H1 (cell line): ENCODE measurements around the gene RPUSD2. TPM values are rescaled to one million over a fixed set of nuclear protein-coding genes. Genes with fewer than 3 reads are reported as not detected.

Experiments used
- CTCF ChIA-PET: fragments of 300-600 bp; sonication (Branson Sonifier 250); formaldehyde crosslinking; loops from one replicate; lab custom pipeline; 2021; ENCODE audit not compliant: partially characterized antibody; lab: Charles Lee
- POLR2A ChIA-PET: fragments of 300-600 bp; sonication (Branson Sonifier 250); formaldehyde crosslinking; loops from one replicate; lab custom pipeline; 2021; ENCODE audit warnings: inconsistent platforms; ENCODE audit not compliant: partially characterized antibody; lab: Charles Lee
- DNase-seq, 2 experiments: peaks; one replicate each; pipeline versions ENCODE4 v3.0.0 to v3.0.0-alpha.2; 2010 to 2022; ENCODE audit warnings: low spot score in 2 of 2, low read depth in 1 of 2, mixed read lengths in 1 of 2
- FAIRE-seq: peaks from 2 replicates; lab custom pipeline; 2011; peaks lifted over from hg19 to GRCh38; lab: Jason Lieb, UNC
- H2AFZ ChIP-seq: 2 replicates; pipeline ENCODE4 v1.8.1; 2012; ENCODE audit warnings: low read length, inconsistent platforms
- H2AK5ac ChIP-seq: 2 replicates; pipeline ENCODE4 v1.6.1; 2013; ENCODE audit warnings: low read depth, low read length
- H2BK120ac ChIP-seq: replicated peaks from 2 replicates; pipeline ENCODE3; 2013; ENCODE audit warnings: low read depth, low read length, inconsistent platforms
- H2BK12ac ChIP-seq: 2 replicates; pipeline ENCODE4 v1.6.1; 2013; ENCODE audit warnings: low read depth, low read length
- H2BK15ac ChIP-seq: 2 replicates; pipeline ENCODE4 v1.6.1; 2013; ENCODE audit warnings: low read length
- H2BK20ac ChIP-seq: 2 replicates; pipeline ENCODE4 v1.6.1; 2013; ENCODE audit warnings: low read length
- H2BK5ac ChIP-seq: 2 replicates; pipeline ENCODE4 v1.6.1; 2013; ENCODE audit warnings: low read depth, low read length
- H3K14ac ChIP-seq: 2 replicates; pipeline ENCODE4 v1.6.1; 2013; ENCODE audit warnings: inconsistent platforms; ENCODE audit not compliant: insufficient read length
- H3K18ac ChIP-seq: 2 replicates; pipeline ENCODE4 v1.6.1; 2013; ENCODE audit warnings: low read length; ENCODE audit errors: extremely low read depth
- H3K23ac ChIP-seq: 2 replicates; pipeline ENCODE4 v1.6.1; 2013; ENCODE audit warnings: inconsistent platforms; ENCODE audit not compliant: insufficient read length
- H3K23me2 ChIP-seq: 2 replicates; pipeline ENCODE4 v1.6.1; 2013; ENCODE audit warnings: low read depth, low read length
- H3K27ac ChIP-seq: 2 replicates; pipeline ENCODE4 v1.6.1; 2011; ENCODE audit warnings: low read depth, low read length, inconsistent platforms
- H3K27me3 ChIP-seq, 4 experiments: replicated peaks in 1 of 4; 1 replicate in 1 of 4; 2 replicates in 3 of 4; pipeline versions ENCODE4 v1.6.1 to v1.8.1; 2011 to 2013; ENCODE audit warnings: low read length in 3 of 4, mild to moderate bottlenecking in 3 of 4, inconsistent platforms in 2 of 4, mixed read lengths in 2 of 4, moderate library complexity in 1 of 4; ENCODE audit not compliant: control insufficient read depth in 3 of 4, insufficient read depth in 3 of 4; ENCODE audit errors: extremely low read depth in 1 of 4
- H3K36me3 ChIP-seq, 4 experiments: 2 replicates each; pipeline versions ENCODE4 v1.6.1 to v1.8.1; 2011 to 2013; ENCODE audit warnings: mild to moderate bottlenecking in 4 of 4, low read length in 3 of 4, moderate library complexity in 2 of 4, control low read depth in 1 of 4, inconsistent platforms in 1 of 4; ENCODE audit not compliant: insufficient read depth in 4 of 4, control insufficient read depth in 2 of 4
- H3K4ac ChIP-seq: replicated peaks from 2 replicates; pipeline ENCODE3; 2013; ENCODE audit warnings: low read length, low read depth, mixed read lengths, inconsistent platforms; ENCODE audit not compliant: insufficient read length
- H3K4me1 ChIP-seq, 4 experiments: replicated peaks in 1 of 4; 1 replicate in 1 of 4; 2 replicates in 3 of 4; pipeline versions ENCODE4 v1.6.1 to v1.8.1; 2011 to 2013; ENCODE audit warnings: low read length in 3 of 4, inconsistent platforms in 2 of 4, mixed read lengths in 1 of 4; ENCODE audit not compliant: insufficient read depth in 4 of 4, control insufficient read depth in 3 of 4
- H3K4me2 ChIP-seq, 2 experiments: 2 replicates each; pipeline versions ENCODE4 v1.6.1 to v1.8.1; 2011 to 2013; ENCODE audit warnings: low read depth in 2 of 2, low read length in 2 of 2, control low read depth in 1 of 2, inconsistent platforms in 1 of 2, mild to moderate bottlenecking in 1 of 2; ENCODE audit not compliant: insufficient read depth in 1 of 2
- H3K4me3 ChIP-seq, 4 experiments: fragments of 200-600, 300-600 bp in 1 of 4; sonication (generic), shearing (Covaris generic), sonication (Bioruptor Twin) in 1 of 4; 2 replicates each; pipeline versions ENCODE4 v1.5.1 to v1.8.1; 2011 to 2016; ENCODE audit warnings: low read length in 4 of 4, low read depth in 3 of 4, control low read depth in 2 of 4, inconsistent platforms in 2 of 4, mild to moderate bottlenecking in 2 of 4, mixed read lengths in 1 of 4, moderate library complexity in 1 of 4; ENCODE audit not compliant: insufficient read depth in 2 of 4; ENCODE audit errors: extremely low read depth in 1 of 4
- H3K56ac ChIP-seq: replicated peaks from 2 replicates; pipeline ENCODE3; 2013; ENCODE audit warnings: low read depth, mild to moderate bottlenecking, mixed read lengths, low read length, inconsistent platforms; ENCODE audit not compliant: insufficient read length
- H3K79me1 ChIP-seq: 2 replicates; pipeline ENCODE4 v1.6.1; 2013; ENCODE audit warnings: low read depth, low read length, control low read depth
- H3K79me2 ChIP-seq, 2 experiments: 2 replicates each; pipeline versions ENCODE4 v1.6.1 to v1.8.1; 2012 to 2013; ENCODE audit warnings: low read length in 2 of 2, mild to moderate bottlenecking in 2 of 2, inconsistent platforms in 1 of 2; ENCODE audit not compliant: insufficient read depth in 2 of 2, control insufficient read depth in 1 of 2
- H3K9ac ChIP-seq, 4 experiments: replicated peaks in 1 of 4; 1 replicate in 1 of 4; 2 replicates in 3 of 4; pipeline versions ENCODE4 v1.6.1 to v1.8.1; 2011 to 2013; ENCODE audit warnings: low read depth in 3 of 4, low read length in 3 of 4, control low read depth in 2 of 4, mild to moderate bottlenecking in 2 of 4, moderate library complexity in 2 of 4, inconsistent platforms in 1 of 4; ENCODE audit errors: extremely low read depth in 1 of 4
- H3K9me3 ChIP-seq, 2 experiments: 2 replicates each; pipeline versions ENCODE4 v1.6.1 to v1.8.1; 2012 to 2013; ENCODE audit warnings: mild to moderate bottlenecking in 2 of 2, moderate library complexity in 2 of 2, control low read depth in 1 of 2, inconsistent platforms in 1 of 2, low read depth in 1 of 2, low read length in 1 of 2, mixed read lengths in 1 of 2; ENCODE audit not compliant: insufficient read depth in 2 of 2
- H4K20me1 ChIP-seq, 2 experiments: replicated peaks in 1 of 2; 2 replicates each; pipeline versions ENCODE3 to v1.8.1; 2011 to 2013; ENCODE audit warnings: inconsistent platforms in 2 of 2, low read length in 2 of 2, mild to moderate bottlenecking in 1 of 2; ENCODE audit not compliant: insufficient read depth in 2 of 2, control insufficient read depth in 1 of 2
- H4K5ac ChIP-seq: 2 replicates; pipeline ENCODE4 v1.6.1; 2013; ENCODE audit warnings: low read length, low read depth, mixed read lengths, inconsistent platforms; ENCODE audit not compliant: insufficient read length
- H4K8ac ChIP-seq: 2 replicates; pipeline ENCODE4 v1.8.0; 2013; ENCODE audit warnings: mild to moderate bottlenecking, moderate library complexity, low read length, inconsistent platforms; ENCODE audit not compliant: insufficient read depth; ENCODE audit errors: extremely low read depth
- H4K91ac ChIP-seq: replicated peaks from 2 replicates; pipeline ENCODE3; 2013; ENCODE audit warnings: low read length, mixed read lengths, inconsistent platforms; ENCODE audit not compliant: insufficient read length
- BCL11A ChIP-seq, 2 experiments: IDR thresholded peaks; one replicate each; pipeline ENCODE4 v1.6.1; 2011; ENCODE audit warnings: low read depth in 2 of 2, low read length in 2 of 2, mild to moderate bottlenecking in 2 of 2
- CBX8 ChIP-seq: fragments of 300-800, 300-1000 bp; sonication (generic); IDR thresholded peaks from 2 replicates; pipeline ENCODE4 v1.7.1; 2016; ENCODE audit warnings: low read depth, low read length, borderline replicate concordance
- JUN ChIP-seq: IDR thresholded peaks from 2 replicates; pipeline ENCODE4 v1.6.1; 2011; ENCODE audit warnings: low read depth, mild to moderate bottlenecking, improper control_type of control experiment, low read length
- TAF7 ChIP-seq: optimal IDR thresholded peaks from 2 replicates; pipeline ENCODE3; 2011; ENCODE audit warnings: low read depth, mild to moderate bottlenecking, inconsistent platforms, low read length, moderate library complexity, borderline replicate concordance
- TBP ChIP-seq: IDR thresholded peaks from 2 replicates; pipeline ENCODE4 v1.6.1; 2011; ENCODE audit warnings: low read depth, low read length, improper control_type of control experiment
- WGBS, 2 experiments: shearing (Covaris generic) in 1 of 2; methylation state at CpG; one replicate each; pipeline versions ENCODE4 v1.1.6 to v1.1.7; 2013 to 2015; ENCODE audit warnings: low lambda C conversion rate in 2 of 2, mixed read lengths in 2 of 2, inconsistent platforms in 1 of 2, low coverage in 1 of 2, missing lambda C conversion rate in 1 of 2; ENCODE audit not compliant: insufficient replicate concordance in 2 of 2, insufficient coverage in 1 of 2, insufficient read length in 1 of 2; ENCODE audit errors: extremely low coverage in 1 of 2, missing lambda C conversion rate in 1 of 2; 5-methylcytosine and 5-hydroxymethylcytosine counted together
- polyA plus RNA-seq, 7 experiments: library from polyadenylated mRNA; depleted of rRNA in 3 of 7; stranded (reverse) in 5 of 7; unstranded in 2 of 7; fragments of >200 nt in 5 of 7; fragments of 200-250 nt in 2 of 7; gene quantifications; 1 replicate in 5 of 7; 2 replicates in 1 of 7; 4 replicates in 1 of 7; pipeline versions ENCODE4 v1.2.1 to v1.2.3, GENCODE V29; 2011 to 2013; ENCODE audit warnings: missing spikeins in 2 of 7, mixed read lengths in 2 of 7
- total RNA-seq: library from RNA; stranded (reverse); fragmentation: NEBNext Ultra II Directional; extraction: Animal tissue kit (Norgen Biotek cat#: 25700); gene quantifications from 2 replicates; pipeline ENCODE4 v1.2.1, GENCODE V29; 2021

RPUSD2 gene
- total and polyA plus RNA-seq, 2 of the 8 experiments (the other 6 are each of a cell fraction or from before 2014, with no cell fraction given) = 14.5 to 28.5 TPM

DNA sequence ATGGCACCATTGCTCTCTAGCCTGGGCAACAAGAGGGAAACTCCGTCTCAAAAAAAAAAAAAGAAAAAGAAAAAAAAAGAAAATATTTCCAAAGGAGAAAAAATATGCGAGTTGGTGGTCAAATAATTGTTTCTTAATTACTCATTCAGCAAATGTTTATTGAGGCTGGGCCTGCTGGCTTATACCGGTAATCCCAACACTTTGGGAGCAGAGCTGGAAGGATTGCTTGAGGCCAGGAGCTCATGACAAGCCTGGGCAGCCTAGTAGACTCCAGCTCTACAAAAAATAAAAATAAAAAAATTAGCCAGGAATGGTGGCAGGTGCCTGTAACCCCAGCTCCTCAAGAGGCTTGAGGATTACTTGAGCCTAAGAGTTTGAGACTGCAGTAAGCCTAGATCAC, 29.0 kb downstream of the RPUSD2 start:
- POLR2A ChIA-PET = no interaction called here
- no peak overlapping the region for H3K9ac ChIP-seq
- H3K36me3 ChIP-seq = no peaks in the 10 kb centered on the region
- H3K14ac ChIP-seq = no peak overlapping the region
- no peak overlapping the region for H3K4ac ChIP-seq
- no peak overlapping the region for H2BK20ac ChIP-seq
- H3K4me2 ChIP-seq = no peak overlapping the region
- peaks cover 0 to 16% of the 10 kb centered on the region in 2 experiments; a peak in 2 of 4 replicates for H3K79me2 ChIP-seq
- no peaks in the 10 kb centered on the region for H3K27me3 ChIP-seq
- peaks cover 2% of the 10 kb centered on the region; the same call in 1 of the 2 replicates for H3K79me1 ChIP-seq
- no peak overlapping the region for H3K23ac ChIP-seq
- no peak overlapping the region for H4K91ac ChIP-seq
- H3K18ac ChIP-seq = no peak overlapping the region
- 50% methylated on average over 2 of the region's 3 CpGs; no CpG with 5 or more reads in 1 of the 2 experiments for WGBS, 2 experiments
- CTCF ChIA-PET = interaction anchor here (0.6 to 5.6 kb wide), 2 partner anchors 8 to 827 kb away, joined by 3 to 42 read pairs; no protein-coding TSS in a partner anchor
- no peak overlapping the region for H3K56ac ChIP-seq
- no peak overlapping the region for H2BK5ac ChIP-seq
- no peak overlapping the region for H3K27ac ChIP-seq
- FAIRE-seq (no peak), DNase-seq (no peak)
- H3K4me1 ChIP-seq = peaks cover 0 to 2% (median 0%) of the 10 kb centered on the region in 4 experiments; a peak in 1 of 7 replicates
- no peak overlapping the region for H3K4me3 ChIP-seq
- no peak overlapping the region for H4K5ac ChIP-seq
- peaks cover 4% of the 10 kb centered on the region; the same call in 1 of the 2 replicates for H3K23me2 ChIP-seq
- no peaks in the 10 kb centered on the region for H4K20me1 ChIP-seq
- H3K9me3 ChIP-seq = no peaks in the 10 kb centered on the region
- no peak overlapping the region for H2AFZ ChIP-seq
- no peak overlapping the region for H2BK12ac ChIP-seq
- H2BK15ac ChIP-seq = no peak overlapping the region
- H2AK5ac ChIP-seq = no peak overlapping the region
- H2BK120ac ChIP-seq = no peak overlapping the region
- H4K8ac ChIP-seq = no peak overlapping the region
- TF ChIP-seq TAF7 (no peak), BCL11A (IDR thresholded peaks at IDR 0.05; ENCODE audit: low read depth in 2 of 2, low read length in 2 of 2) (no peak), TBP (no peak), CBX8 (no peak), JUN (no peak)
